ENCODE results near the gene IL17RB.

The IL17RB gene

DNA sequence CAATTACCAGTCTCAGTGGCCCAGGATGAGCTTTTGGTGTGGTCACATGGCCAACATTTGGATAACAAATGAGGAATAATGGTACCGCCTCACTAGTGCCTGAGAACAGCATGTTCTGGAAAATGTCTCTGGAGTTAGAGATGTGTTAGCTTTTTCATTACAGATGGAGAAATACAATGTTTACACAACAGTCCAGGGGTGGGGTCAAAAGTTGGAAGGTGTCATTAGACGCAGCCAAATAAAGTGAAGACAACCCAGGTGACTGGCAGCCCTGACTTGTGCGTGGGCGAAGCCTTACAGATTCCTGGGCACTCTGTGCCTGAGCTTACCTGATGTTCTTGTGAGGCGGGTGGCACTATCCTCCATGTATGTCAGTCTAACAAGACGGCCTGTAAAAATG lies 12.8 kb downstream of the IL17RB start:
- Histone ChIP-seq H3K27me3 (no peaks in the 10 kb centered on the region), H3K36me3 (peaks cover 32 to 61% (median 45%) of the 10 kb centered on the region in 3 donors), H3K9me3 (no peaks in the 10 kb centered on the region), H3K4me3 (no peak overlapping the region), H3K27ac (no peak overlapping the region), H3K4me1 (no peaks in the 10 kb centered on the region)
- TF ChIP-seq, protein P1, sequence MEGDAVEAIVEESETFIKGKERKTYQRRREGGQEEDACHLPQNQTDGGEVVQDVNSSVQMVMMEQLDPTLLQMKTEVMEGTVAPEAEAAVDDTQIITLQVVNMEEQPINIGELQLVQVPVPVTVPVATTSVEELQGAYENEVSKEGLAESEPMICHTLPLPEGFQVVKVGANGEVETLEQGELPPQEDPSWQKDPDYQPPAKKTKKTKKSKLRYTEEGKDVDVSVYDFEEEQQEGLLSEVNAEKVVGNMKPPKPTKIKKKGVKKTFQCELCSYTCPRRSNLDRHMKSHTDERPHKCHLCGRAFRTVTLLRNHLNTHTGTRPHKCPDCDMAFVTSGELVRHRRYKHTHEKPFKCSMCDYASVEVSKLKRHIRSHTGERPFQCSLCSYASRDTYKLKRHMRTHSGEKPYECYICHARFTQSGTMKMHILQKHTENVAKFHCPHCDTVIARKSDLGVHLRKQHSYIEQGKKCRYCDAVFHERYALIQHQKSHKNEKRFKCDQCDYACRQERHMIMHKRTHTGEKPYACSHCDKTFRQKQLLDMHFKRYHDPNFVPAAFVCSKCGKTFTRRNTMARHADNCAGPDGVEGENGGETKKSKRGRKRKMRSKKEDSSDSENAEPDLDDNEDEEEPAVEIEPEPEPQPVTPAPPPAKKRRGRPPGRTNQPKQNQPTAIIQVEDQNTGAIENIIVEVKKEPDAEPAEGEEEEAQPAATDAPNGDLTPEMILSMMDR (IDR thresholded peaks at IDR 0.05), result no peak
- DNase-seq, result no peak
- intact Hi-C loops (cut with DNase I; ENCODE audit: low total_unique reads), result no loop called here

DNA sequence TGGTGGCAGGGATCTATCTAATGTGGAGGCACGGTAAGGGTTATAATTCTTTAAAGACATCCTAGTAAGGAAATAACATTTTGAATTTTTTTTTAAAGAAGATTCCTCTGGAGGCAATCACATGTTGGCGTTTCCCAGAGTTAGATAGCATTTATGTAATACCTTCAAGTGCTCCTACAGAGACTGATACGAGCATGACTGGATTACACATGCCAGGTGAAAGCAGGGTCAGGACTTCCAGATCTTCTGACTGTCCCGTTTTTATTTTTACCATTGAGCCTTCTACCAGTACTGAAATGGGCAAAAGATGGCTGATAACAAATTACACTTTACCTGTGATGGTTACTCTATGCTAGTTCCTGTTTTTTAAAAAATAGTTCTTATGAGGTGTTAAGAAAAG lies 13.8 kb downstream of the IL17RB start:
- intact Hi-C loops (cut with DNase I; ENCODE audit: low total_unique reads), result no loop called here
- Histone ChIP-seq H3K9me3 (no peaks in the 10 kb centered on the region), H3K36me3 (peaks cover 42 to 71% (median 55%) of the 10 kb centered on the region in 3 donors), H3K4me1 (no peaks in the 10 kb centered on the region), H3K4me3 (no peak overlapping the region), H3K27ac (no peak overlapping the region), H3K27me3 (no peaks in the 10 kb centered on the region)
- no peak for DNase-seq
- TF ChIP-seq, protein P1 (IDR thresholded peaks at IDR 0.05), result no peak

DNA sequence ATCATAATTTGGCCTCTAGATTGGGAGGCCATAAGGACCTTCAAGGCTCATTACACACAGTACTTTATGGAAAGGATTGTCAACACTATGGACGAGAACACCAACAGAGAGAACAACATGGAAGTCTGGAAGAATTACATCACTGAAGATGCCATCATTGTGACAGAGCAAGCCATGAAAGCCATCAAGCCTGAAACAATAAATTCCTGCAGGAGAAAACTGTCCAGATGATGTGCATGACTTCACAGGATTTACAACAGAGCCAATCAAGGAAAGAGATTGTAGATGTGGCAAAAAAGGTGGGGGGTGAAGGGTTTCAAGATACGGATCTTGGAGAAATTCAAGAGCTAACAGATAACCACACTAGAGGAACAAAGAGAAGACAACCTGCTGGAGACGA lies 15.9 kb downstream of the IL17RB start:
- H3K4me3 ChIP-seq, result no peak overlapping the region
- no peaks in the 10 kb centered on the region for H3K27me3 ChIP-seq
- TF ChIP-seq, protein P1 (IDR thresholded peaks at IDR 0.05), result no peak
- no peak for DNase-seq
- H3K4me1 ChIP-seq, result no peaks in the 10 kb centered on the region
- intact Hi-C loops (cut with DNase I; ENCODE audit: low total_unique reads), result no loop called here
- no peak overlapping the region for H3K27ac ChIP-seq
- peaks cover 44 to 88% (median 68%) of the 10 kb centered on the region in 3 donors for H3K36me3 ChIP-seq
- no peaks in the 10 kb centered on the region for H3K9me3 ChIP-seq

DNA sequence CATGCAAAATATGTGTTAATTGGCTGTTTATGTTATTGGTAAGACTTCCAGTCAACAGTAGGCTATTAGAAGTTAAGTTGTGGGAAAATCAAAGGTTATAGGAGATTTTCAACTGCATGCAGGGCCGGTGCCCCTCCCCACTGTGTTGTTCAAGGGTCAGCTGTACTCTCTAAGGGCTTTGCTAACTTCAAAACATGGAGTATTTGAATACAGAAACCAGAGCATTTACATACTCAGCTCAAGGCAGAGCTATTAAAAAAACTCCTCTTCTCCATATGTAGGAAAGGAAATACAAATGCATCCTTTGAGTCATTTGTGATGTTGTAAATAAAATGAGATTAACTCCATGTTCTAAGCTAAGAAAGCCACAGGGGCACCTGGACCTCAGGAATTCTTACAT lies 16.8 kb downstream of the IL17RB start:
- H3K36me3 ChIP-seq, result peaks cover 44 to 94% (median 76%) of the 10 kb centered on the region in 3 donors

DNA sequence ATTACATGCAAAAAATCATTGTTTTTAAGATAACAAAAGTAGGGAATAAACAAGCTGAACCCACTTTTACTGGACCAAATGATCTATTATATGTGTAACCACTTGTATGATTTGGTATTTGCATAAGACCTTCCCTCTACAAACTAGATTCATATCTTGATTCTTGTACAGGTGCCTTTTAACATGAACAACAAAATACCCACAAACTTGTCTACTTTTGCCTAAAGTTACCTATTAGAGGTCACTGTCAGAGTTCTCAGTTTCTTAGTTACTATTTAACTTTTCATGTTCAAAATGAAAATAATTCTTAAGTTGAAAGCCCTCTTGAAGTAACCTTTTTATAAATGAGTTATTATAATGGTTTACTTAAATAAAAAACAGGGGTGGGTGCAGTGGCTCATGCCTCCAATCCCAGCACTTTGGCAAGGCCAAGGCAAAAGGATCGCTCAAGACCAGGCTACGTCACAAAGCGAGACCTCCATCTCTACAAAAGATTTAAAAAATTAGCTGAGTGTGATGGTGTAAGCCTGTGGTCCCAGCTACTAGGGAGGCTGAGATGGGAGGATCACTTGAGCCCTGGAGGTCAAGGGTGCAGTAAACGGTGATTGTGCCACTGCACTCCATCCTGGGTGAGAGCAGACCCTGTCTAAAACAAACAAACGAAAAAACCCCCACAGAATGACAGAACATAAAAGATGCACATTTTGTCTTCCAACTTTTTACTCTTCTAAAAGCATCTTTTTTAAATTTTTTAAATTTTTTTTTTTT lies 19.5 kb downstream of the IL17RB start:
- no peak for DNase-seq
- intact Hi-C loops (cut with DNase I; ENCODE audit: low total_unique reads), result no loop called here
- H3K9me3 ChIP-seq, result no peaks in the 10 kb centered on the region
- no peaks in the 10 kb centered on the region for H3K4me1 ChIP-seq
- peaks cover 66 to 95% (median 92%) of the 10 kb centered on the region in 3 donors for H3K36me3 ChIP-seq
- no peak overlapping the region for H3K4me3 ChIP-seq
- H3K27ac ChIP-seq, result no peak overlapping the region
- no peaks in the 10 kb centered on the region for H3K27me3 ChIP-seq
- TF ChIP-seq, protein P1 (IDR thresholded peaks at IDR 0.05), result no peak

More for the DNA sequence above, 16.8 kb downstream of the IL17RB start:
- Histone ChIP-seq H3K27me3 (no peaks in the 10 kb centered on the region), H3K27ac (no peak overlapping the region), H3K9me3 (no peaks in the 10 kb centered on the region), H3K4me1 (no peaks in the 10 kb centered on the region), H3K4me3 (no peak overlapping the region)
- DNase-seq, result no peak
- TF ChIP-seq, protein P1 (IDR thresholded peaks at IDR 0.05), result no peak
- intact Hi-C loops (cut with DNase I; ENCODE audit: low total_unique reads), result no loop called here

All from tibial artery (tissue), 4 donors.